NB4 (cell line): ENCODE results near the gene S1PR1.

ENCODE experiments used
- CTCF ChIP-seq: IDR thresholded peaks from one replicate; pipeline ENCODE4 v1.5.1; 2012; ENCODE audit warnings: low read depth, low read length
- POLR2A ChIP-seq: IDR thresholded peaks from 2 replicates; pipeline ENCODE4 v1.6.1; 2011; ENCODE audit warnings: mild to moderate bottlenecking; ENCODE audit not compliant: insufficient read length; ENCODE audit errors: extremely low read depth

- TF ChIP-seq POLR2A (no peak), CTCF (no peak)
These were observed 49.5 kb upstream of the S1PR1 start for GRCh38 chr1:101187297-101187696.
